RPMI8226 (cell line): ENCODE measurements around the gene SERHL2.
"Not testable (repeated sequence)": the region's sequence is repeated elsewhere in the genome, so short reads cannot be mapped to it uniquely, and the experiment has no call there.

Experiments used
- DNase-seq: peaks from one replicate; pipeline ENCODE4 v3.0.0-alpha.2; 2015

The SERHL2 gene, protein sequence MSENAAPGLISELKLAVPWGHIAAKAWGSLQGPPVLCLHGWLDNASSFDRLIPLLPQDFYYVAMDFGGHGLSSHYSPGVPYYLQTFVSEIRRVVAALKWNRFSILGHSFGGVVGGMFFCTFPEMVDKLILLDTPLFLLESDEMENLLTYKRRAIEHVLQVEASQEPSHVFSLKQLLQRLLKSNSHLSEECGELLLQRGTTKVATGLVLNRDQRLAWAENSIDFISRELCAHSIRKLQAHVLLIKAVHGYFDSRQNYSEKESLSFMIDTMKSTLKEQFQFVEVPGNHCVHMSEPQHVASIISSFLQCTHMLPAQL

DNA sequence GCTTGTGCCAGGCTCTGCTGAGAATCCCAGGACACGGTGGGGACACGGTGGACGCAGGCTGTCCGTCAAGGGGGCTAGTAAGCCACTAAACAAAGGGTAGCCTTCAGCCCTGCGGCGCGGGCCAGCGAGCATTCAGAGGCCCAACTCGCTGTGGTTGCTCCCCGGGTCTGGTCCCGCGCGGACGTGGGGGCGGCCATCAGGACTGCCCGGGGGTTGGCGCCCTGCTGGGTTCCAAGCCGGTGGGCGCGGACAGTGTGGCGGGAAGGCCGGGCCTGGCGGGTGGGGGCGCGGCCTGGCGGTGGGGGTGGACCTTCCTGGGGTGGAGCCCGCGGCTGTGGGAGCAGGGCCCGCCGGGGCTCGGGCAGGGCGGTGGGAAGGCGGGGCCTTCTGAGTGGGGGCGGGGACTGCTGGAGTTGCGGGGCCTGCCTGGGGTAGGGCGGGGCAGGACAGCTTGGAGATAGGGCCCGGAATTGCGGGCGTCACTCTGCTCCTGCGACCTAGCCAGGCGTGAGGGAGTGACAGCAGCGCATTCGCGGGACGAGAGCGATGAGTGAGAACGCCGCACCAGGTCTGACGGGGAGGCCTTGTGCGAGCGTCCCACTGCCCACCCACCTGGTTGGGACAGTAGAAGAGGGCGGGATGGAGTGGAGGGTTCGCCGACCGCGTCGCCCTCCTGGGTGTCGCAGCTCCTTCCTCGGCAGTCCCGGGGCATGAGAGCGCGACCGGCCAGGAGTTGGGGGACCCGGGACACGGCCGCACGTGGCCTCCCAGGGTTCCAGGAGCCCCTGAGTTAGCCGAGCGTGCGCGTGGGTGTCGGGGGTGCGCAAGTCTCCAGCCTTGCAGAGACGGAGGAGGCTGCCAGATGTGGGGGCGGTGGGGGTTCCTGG lies at the start of gene SERHL2:
TSS of gene SERHL2 (plus strand) at position 482 of the 887 bp plus-strand sequence. CDS start at position 547, 65 bp downstream.
- peak; percentile 53 for DNase-seq

DNA sequence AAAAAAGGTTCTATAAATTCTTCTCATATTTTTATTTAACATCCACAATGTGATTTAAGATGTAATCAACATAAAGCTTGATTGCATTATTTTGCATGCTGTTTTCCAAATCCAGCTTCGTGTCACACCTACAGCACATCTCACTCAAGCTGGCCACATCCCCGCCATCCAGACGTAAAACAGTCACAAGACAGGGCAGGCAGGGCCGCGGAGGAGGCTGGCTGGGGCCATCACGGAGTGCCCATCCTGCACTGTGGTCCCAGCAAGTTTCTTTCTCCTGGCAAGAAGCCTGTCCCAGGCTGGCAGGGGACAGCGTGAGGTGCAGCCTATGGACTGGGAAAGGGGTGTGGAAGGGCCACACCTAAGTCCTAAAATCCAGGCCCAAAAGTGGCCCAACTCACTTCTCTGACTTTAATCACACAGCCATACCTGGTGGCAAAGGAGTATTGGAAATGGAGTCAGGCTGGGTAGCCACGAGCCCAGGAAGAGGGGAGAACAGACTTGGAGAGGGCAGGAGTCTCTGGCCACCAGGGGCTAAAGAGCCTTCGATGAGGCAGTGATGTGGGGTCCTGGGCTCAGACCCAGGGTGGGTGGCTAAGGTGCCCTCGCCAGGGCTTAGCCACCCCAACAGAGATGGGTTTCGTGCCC lies 45.3 kb upstream of the SERHL2 start:
- DNase-seq = not testable (repeated sequence)

DNA sequence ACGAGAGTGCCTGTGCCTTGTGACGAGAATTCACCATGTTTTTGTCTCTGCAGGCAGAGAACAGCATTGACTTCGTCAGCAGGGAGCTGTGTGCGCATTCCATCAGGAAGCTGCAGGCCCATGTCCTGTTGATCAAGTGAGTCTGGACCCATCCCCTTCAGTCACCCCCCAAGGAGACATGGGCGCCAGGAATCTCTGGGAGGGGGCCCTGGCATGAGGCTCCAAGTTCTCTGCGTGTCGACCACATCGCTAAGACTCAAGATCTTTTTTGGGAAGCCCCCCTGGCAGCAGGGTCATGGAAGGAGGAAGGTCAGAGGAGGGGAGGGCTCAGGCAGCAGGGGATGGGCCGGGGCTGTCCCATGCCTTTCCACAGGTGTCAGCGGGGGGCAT lies 44.8 kb upstream of the SERHL2 start:
- DNase-seq = not testable (repeated sequence)

DNA sequence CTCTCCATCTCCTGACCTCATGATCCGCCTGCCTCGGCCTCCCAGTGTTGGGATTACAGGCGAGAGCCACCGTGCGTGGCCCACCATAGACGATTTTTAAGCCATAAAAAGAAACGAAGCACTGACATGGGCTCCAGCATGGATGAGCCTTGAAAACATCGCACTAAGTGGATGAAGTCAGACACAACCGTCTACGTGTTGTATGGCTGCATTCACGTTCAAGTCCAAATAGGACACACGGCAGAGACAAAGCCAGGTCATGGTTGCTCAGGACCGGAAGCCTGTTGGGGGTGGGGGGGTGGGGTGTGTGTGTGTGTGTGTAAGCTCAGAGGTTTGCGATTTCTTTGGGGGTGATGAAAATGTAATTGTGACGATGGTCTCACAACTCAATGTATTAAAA lies 44.2 kb upstream of the SERHL2 start:
- DNase-seq = no peak

DNA sequence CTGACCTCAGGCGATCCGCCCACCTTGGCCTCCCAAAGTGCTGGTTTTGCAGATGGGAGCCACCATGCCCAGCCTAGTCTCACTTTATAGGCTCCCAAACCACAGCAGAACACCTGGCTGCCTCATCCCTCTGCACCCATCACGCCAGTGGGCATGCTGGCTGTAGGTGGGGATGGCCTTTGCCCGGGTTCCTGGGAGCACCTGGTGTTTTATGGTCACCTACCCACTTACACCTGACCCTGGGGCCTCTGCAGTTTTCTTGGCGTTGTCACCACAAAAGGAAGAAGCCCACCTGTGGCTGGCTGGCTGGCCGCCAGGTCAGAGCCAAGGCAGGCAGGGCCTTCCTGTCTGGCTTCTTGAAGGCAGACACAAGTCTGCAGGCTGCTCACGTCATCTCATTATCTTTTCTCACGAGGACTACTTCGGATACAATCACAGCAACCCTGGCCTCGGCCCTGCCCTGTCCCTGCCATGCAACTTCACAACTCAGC lies 42.3 kb upstream of the SERHL2 start:
- DNase-seq = peak; percentile 91

DNA sequence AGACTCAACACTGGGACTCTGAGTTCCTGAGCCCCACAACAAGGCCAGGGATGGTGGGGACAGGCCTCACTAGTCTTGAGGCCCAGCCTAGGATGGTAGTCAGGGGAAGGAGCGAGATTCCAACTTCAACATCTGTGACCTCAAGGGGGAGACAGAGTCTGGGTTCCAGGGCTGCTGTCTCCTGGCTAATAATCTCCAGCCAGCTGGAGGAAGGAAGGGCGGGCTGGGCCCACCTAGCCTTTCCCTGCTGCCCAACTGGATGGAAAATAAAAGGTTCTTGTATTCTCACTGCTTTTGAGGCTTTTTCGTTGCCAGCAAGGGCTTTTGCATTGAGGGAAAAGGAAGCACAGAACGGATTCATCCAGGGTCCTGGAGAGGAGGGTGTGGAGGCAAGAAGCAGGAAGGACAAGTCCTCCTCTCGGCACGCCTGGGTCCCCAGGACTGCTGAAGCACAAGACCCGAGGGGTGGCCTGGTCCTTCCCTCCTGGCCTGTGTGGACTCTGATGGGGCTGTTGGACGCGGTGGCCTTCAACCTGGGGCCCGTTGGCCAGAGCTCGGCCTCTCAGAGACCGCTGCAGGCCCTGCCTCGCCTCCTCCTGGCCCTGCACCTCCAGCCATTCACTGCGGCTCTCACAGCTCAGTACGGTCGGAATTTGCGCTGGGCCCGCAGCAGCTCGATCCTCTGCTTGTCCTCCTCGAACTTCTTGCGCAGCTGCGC lies 41.3 kb upstream of the SERHL2 start:
- DNase-seq = not testable (repeated sequence)

DNA sequence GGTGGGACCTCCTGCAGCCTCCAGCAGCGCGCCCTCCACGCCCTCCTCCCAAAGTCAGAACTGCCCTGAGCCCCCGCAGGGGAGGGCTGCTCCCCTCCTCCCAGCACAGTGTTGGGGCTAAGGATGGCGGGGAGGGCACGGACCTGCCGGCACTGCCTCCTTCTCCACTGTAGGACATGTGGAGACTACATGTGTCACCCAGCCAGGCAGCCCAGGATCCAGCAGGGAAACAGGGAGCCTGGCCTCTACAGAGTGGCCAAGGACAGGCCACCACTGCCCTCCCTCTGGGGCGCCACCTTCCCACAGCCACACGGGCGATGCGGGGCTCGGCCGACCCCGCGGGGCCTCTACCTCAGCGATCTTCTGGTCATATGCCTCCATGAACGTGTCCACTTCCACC lies 39.4 kb upstream of the SERHL2 start:
- not testable (repeated sequence) for DNase-seq

DNA sequence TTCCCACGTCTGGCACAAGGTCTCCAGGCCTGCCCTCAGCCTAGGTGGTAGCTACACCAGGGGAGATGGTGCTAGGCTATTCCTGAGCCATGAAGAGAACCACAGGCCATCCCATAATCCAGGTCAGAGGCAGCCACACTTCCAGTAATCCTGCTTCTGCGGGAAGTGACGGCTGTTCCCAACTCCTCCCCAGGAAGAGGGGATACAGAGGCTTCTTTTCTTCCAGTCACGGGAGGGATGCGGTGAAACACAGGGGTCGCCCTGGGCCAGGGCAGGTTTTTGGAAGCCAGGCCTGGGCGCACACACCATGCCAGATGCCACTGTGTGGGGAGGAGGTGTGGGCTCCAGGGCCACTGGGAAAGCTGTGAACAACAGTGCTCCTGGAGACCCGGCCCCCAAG lies 38.5 kb upstream of the SERHL2 start:
- not testable (repeated sequence) for DNase-seq

DNA sequence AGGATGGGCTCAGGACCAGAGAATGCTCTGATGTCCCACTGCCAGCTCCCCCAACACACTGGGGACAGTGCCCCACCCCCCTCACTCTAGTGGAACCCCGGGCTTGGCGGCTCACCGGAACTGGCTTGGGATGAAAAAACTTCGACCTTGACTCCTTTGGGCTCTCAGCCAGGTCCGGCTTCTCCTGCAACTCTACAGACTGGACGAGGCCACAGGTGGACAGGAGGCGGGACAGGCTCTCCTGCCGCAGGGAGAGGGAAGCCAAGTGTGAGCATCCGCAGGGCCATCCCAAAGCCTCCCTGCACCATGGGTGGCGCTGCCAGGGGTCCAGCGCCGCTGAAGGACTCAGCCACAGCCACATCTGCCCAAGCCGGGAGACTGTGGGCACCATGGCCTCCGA lies 37.9 kb upstream of the SERHL2 start:
- DNase-seq = no peak

DNA sequence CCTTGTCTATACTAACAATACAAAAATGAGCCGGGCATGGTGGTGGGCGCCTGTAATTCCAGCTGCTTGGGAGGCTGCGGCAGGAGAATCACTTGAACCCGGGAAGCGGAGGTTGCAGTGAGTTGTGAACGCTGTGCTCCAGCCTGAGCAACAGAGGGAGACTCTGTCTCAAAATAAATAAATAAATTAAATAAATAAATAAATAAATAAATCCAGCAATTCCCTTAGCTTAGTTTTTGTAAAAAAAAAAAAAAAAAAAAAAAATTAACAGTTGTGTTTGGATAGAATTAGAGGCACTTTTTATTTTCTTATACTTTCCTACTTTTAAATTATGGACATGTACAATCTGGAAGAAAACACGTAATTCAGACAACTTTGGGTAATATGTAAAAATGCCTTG lies 36.7 kb upstream of the SERHL2 start:
- DNase-seq = not testable (repeated sequence)

DNA sequence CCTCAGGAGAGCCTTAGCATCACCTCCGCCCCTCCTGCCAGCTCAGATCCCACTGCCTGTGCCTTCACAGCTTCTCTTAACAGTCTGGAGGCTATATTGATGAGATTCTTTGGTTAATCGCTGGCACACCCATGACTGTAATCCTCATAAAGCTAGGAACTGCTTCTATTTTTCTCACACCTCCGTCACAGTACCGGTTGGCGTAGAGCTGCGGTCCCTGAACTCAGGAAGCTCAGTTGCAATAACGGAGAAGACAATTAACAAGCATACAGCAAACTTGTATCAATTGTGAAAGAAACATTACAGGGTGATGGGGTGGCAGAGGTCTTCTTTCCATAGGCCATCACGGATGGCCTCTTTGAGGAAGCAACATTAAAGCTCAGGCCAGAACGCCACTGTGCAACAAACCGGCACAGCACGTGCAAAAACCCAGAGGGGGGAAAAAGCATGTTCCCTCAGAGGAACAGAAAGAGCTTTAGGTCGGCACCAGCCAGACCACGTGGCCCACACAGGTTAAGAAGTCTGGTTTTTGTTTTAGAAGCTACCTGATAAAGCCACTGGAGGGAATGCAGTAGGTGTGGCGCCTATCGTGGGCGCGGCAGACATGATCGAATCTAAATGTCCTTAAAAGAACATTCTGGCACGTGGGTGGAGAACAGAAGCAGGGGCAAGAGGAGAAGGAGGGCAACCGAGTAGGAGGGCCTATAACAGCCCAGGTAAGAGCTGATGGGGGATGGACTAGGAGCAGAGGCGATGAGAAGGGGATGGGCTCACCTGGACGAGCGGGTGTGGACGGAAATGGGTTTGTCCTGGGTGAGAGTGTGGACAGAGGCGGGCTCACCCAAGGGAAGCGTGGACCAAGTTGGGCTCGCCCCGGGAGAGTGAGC lies 34.9 kb upstream of the SERHL2 start:
- DNase-seq = not testable (repeated sequence)

DNA sequence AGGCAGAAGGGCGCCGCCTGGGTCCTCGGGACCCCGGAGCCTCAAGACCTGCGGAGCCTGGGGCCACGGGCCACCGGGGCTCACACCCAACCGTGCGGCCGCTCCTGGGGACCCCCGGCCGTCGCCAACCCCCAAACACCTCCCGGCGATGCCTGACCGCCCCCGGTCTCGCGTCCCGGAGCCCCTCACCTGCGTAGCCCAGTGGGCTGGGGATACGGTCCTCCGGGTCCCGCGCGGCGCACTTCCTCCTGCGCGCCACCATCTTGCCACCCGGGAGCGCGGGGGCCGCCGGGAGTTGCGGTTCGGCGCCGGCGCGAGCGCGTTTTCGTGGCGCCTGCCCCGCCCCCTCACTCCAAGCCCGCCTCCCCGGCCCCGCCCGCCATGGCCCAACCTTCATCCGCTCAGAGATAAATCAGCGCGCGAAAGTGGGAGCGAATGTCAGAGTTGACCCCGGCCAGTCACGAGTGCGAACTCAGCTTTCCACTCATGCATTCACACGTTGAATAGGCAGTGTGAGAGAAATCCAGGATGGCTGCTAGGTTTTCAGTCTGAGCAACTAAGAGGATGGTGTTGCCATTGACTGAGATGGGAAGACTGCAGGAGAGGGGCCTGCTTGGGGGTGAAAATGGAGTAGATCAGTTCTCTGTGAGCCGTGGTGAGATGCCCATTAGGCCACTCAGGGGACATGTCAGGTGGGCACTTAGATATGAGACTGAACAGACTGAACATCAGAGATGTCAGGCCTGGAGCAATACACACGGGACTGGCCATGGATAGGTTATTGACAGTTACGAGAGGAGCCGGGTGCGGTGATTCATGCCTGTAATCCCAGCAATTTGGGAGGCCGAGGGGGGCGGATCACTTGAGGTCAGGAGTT lies 34.0 kb upstream of the SERHL2 start, which contains the start of gene RRP7A:
TSS of gene RRP7A (minus strand) at position 272 of the 877 bp plus-strand sequence. CDS start at position 262, 10 bp downstream.
- DNase-seq = peak; percentile 86

DNA sequence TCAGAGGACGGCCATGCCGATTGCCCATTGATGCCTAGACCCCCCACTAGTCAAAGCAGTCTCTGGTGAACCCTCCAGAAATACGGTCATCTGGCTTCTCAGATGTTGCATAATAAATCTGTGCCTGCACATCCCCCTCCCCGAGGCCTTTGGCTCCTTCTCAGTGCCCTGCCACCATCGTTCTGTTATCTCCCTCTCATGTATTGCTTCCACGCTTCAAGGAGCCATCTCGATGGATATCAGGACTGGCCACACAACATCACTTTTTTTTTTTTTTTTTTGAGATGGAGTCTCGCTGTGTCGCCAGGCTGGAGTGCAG lies 32.6 kb upstream of the SERHL2 start:
- DNase-seq = no peak

DNA sequence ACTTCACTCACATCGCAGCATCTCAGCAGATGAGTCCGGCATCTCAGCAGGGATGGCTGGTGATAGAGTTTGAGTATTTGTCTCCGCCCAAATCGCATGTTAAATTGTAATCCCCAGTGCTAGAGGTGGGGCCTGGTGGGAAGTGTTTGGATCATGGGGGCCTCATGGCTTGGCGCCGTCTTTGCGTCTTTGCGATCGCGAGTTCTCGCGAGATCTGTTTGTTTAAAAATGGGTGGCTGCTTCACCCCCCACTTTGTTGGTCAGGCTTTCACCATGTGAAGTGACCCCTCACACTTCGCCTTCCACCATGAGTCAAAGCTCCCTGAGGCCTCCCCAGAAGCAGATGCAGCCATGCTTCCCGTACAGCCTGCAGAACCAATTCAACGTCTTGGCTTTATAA lies 31.2 kb upstream of the SERHL2 start:
- DNase-seq = no peak

DNA sequence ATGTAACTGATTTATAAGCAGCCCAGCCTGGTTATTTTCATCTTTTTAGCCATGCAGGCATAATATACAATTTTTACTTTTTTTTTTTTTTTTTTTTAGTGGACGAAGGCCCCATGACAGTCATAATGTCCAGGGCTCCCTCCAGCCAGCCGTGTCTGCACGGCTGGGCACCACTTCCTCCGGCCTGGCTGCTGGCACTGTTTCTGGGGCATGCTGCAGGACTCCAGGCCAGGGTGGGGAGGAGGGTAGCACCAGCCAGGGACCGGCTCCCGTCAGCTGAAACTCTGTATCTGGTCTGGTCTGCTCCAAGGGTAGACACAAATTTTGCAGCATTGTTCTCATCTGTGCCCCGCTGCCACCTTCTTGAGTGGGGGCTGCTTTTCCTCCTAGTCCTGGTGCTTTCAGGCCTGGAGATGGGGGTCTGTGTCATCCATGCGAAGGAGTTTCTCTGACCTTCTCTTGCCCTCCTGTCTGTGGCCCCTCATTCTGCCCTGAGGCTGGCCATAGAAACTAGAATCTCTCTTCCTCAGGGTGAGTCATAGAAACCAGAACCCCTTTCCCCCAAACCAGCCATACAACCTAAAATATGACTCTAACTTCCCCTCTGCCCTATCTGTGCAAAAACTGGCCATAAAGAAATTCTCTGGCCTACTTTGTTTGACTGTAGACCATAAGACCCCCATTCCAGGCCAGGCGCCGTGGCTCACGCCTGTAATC lies 25.0 kb upstream of the SERHL2 start:
- no peak for DNase-seq

DNA sequence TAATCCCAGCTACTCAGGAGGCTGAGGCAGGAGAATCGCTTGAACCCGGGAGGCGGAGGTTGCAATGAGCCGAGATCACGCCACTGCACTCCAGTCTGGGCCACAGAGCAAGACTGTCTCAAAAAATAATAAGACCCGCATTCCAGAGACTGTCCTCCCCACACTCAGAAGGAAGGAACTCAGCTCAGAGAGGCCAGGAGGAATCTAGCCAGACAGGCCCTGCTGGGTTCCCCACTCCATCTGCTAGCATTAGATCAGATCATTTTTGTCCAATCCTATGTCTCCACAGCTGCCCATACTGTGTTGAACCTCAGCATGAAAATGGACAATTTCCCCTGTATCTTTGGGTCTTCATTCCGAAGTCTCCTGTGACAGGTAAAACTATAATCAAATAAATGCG lies 24.3 kb upstream of the SERHL2 start:
- DNase-seq = not testable (repeated sequence)

DNA sequence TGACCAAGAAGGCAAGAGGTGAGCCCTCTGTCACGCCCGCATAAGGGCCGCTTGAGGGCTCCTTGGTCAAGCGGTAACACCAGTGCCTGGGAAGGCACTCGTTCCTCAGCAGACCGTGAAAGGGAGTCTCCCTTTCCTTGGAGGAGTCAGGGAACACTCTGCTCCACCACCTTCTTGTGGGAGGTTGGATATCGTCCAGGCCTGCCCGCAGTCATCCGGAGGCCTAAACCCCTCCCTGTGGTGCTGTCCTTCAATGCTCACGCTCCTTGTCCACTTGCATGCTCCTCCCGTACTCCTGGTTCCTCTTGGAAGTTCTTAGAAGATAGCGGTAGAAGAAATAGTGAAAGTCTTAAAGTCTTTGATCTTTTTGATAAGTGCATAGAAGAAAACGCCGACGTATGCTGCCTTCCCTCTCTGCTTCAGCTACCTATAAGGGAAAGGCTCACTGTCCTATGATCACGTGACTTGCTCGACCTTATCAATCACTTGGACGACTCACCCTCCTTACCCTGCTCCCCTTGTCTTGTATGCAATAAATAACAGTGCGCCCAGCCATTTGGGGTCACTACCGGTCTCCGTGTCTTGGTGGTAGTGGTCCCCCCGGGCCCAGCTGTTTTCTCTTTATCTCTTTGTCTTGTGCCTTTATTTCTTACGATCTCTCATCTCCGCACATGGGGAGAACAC lies 22.2 kb upstream of the SERHL2 start:
- not testable (repeated sequence) for DNase-seq

DNA sequence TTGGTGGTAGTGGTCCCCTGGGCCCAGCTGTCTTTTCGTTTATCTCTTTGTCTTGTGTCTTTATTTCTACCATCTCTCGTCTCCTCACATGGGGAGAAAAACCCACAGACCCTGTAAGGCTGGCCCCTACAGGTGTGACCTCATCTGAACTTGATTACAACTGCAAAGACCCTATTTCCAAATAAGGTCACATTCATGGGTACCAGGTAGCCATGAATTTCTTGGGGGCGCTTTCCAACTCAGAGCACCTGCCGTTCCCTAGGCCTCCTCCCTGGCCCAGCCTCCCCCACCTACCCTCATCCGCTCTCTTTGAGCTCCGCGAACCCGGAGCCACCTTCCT lies 20.1 kb upstream of the SERHL2 start:
- DNase-seq = no peak

DNA sequence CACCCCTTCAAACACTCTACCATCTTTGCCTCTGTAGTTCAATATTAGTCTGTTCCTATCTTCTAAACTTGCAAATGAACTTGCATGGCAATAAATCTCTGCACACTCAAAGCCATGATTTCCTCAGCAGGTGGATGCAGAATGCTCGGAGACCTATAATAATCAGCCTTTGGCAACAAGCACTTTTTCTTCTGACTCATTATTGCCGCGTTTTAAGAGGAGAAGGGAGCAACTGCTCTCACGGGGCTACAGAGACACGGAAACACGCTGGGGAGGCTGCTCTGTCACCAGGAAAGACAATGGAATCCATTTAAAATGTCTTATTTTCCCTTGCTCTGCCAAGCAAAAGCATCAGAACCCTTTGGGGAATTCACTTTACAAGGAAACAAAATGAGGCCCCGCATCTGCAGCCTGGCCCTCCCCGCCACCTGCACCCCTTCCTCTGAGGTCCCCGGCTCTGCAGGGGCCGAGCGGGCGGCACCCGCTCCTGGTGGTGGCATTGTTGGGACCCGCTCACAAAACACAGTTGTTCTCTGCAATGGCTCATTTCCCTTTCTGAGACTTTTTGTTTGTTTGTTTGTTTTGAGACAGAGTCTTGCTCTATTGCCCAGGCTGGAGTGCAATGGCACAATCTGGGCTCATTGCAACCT lies 18.5 kb upstream of the SERHL2 start:
- DNase-seq = not testable (repeated sequence)
